HG02642 (cell line): Measurements from ENCODE around the gene CDH8.
"Not testable (repeated sequence)": the region's sequence is repeated elsewhere in the genome, so short reads cannot be mapped to it uniquely, and the experiment has no call there.

Experiments used
- ATAC-seq: cut with Tn5 transposase; IDR thresholded peaks from one replicate; pipeline ENCODE4 v1.9.1; 2021; ENCODE audit warnings: mild to moderate bottlenecking; ENCODE audit not compliant: unreplicated experiment, poor library complexity

Gene CDH8

GRCh38 chr16:61877436-61877835 lies 158.8 kb downstream of the CDH8 start:
- no peak for ATAC-seq

DNA sequence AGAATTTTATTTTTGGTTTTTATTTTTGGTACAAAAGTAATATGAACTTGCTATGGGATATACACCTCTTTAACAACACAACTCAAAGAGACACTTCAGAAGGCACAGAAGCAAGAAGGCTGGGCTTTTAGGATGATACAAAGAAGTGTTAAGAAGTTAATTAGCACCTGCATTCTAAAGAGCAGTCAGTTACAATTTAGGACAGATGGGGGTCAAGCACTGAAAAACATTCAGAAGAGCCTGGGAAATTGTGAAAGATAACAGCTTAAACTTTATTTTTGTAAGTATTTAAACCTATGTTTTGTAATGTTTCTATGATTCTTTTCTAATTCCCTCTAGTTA lies 163.5 kb downstream of the CDH8 start:
- ATAC-seq: no peak

- no peak for ATAC-seq
Measured at GRCh38 chr16:61871837-61872777, 164.1 kb downstream of the CDH8 start.

GRCh38 chr16:61862221-61863155 lies 173.8 kb downstream of the CDH8 start:
- ATAC-seq: no peak

DNA sequence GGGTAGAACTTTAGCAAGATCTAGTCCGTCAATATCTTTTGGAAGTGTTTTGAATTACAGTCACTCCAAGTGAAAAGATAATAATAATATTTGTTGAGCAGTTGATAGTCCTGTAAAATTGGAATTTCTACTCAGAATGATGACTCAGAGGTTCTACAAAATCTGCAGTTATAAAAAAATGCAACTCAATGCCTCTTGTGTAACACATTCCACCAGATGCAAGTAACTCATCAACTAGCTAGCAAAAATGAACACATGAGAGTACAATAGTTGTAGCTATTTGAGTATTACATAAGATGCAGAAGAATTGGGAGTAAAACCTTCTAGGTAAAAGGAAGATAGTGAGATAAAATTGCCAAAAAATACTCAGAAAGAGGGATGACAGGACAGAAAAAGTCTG lies 177.2 kb downstream of the CDH8 start:
- ATAC-seq: no peak

DNA sequence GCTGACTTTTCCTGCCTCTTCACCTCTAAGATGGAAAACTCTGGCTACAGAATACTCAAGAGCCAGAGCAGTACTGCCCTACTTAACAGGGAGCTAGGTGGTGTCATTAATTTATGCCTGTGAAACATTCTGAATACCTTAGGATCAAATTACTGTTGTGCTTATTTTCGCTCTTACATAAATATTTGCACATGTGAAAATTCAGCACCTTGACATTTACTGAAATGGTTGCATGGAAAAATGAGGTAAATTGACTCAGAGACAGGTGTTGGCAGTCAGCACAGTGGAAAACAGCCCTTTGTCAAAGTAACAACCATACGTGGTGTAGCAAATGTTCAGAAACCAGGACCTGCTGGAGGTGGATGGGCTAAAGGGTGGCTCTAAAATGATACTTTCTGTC lies 193.6 kb downstream of the CDH8 start:
- ATAC-seq: no peak

DNA sequence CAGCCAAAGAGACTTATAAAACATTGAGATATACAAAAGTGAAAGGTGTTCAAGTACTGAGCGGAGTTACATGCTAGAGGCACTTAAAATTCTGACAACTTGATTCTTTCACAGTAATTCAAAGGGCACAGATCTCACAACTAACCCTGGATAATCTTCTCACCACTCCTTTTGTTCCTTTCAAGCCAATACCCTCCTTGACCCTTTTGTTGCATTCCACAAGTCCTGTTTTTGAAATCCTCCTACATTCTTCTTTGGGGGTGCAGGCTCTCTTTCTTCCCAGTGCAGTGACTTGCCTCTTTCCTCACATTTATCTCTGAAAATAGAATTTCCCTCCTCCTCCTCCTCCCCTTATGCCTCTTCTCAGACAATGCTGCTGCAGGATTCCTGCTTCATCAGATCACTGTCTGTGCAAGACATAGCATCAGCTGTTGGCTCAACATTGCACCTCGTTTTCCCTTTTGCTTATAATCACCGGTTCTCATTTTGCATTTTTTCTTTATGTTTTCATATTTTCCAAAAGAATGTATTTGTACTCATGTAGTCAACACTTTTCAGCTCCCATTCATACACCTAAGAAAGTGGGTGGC lies 199.3 kb downstream of the CDH8 start:
- ATAC-seq: no peak

DNA sequence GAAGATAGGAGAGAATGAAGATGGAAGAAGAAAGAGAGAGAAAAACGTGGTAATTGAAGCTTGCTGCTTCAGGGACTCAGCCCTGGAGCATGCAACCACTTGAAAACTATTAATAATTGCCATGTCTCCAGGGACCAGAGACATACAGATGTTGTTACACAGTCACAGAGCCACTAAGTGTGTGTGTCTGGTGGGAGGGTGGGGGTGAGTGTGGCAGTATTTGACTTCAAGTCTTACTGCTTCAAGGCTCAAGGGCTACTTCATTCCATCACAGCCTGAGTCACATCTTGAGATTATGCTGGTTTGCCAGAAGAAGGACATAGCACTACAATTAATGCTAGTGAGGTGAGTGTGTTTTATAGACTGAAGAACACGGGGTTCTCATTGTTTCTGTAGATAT lies 202.2 kb downstream of the CDH8 start:
- ATAC-seq: no peak

- ATAC-seq: no peak
Measured at GRCh38 chr16:61831351-61831917, 204.8 kb downstream of the CDH8 start.

GRCh38 chr16:61829631-61830030 lies 206.6 kb downstream of the CDH8 start:
- ATAC-seq: no peak

DNA sequence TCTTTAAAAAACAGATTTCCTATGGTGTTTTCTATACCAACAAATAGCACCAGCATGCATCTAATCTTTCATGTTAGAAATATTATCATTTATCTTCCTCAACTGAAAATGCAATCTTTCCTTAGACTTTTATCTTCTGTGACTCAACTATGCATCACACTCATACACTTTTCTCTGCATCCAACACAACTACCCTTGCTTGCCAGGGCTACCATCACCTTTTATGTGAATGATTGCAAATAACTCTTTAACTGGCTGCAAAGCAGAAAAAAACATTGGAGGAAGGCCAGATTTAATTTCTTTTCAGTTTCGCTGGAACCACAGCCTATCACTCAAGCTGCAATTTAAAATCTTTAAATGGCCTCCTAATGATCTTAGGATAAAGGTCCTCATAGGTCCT lies 212.9 kb downstream of the CDH8 start:
- no peak for ATAC-seq

DNA sequence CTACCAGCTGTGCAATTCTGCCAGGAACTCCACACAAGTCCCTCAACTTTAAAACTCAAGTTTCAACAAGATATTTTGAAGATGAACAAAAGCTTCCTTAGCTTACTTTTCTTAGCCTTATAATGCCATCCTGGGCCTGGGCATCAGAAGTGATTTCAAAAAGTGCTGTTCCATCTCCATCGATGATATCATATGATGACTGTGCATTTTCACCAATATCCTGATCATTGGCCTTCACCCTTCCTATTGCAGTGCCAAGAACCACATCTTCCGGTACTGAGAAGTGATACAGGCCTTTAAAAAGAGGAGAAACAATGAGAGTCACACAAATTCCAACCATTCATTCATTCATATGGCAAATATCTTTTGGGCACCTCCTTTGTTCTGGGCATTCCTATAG lies 215.4 kb downstream of the CDH8 start:
- ATAC-seq: no peak

DNA sequence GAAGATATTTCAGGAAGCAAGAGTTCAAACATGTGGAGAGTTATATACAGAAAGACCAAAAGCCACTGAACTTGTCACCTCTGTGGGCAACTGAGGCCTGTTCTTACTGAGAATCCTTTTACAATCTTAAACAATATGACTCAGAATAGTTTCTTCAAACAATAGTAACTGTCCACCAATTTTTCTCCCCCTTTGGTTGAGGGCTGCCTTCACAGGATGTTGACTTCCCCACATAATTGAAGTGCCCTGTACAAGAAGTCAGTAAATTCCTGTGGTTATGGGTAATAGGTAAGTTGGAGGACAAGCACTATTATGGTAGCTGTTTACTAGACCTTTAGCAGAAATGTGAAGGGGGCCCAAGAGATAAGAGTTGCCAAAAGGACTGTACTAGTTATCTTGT lies 215.8 kb downstream of the CDH8 start:
- ATAC-seq: no peak

DNA sequence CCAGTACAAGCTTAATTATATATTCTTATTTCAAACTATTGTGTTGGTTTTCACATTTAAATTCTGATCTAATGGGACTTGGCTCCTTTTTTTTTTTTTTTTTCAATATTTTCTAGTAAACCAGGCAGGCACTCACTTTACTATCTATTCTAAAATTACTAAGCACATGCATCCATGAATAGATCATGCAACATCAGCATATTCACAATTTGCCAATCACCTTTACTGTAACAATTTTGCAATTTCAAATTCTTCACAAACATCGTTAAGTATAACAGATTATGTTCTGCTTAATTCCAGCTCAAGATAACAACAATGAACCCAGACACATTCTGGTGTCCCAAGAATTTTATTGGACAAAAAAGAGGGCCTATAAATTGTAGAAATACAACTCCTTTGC lies 217.4 kb downstream of the CDH8 start:
- no peak for ATAC-seq

- ATAC-seq: no peak
Measured at GRCh38 chr16:61817583-61818278, 218.5 kb downstream of the CDH8 start.

GRCh38 chr16:61814726-61815347 lies 221.4 kb downstream of the CDH8 start:
- ATAC-seq: no peak

GRCh38 chr16:61813339-61813738 lies 222.9 kb downstream of the CDH8 start:
- ATAC-seq: no peak

DNA sequence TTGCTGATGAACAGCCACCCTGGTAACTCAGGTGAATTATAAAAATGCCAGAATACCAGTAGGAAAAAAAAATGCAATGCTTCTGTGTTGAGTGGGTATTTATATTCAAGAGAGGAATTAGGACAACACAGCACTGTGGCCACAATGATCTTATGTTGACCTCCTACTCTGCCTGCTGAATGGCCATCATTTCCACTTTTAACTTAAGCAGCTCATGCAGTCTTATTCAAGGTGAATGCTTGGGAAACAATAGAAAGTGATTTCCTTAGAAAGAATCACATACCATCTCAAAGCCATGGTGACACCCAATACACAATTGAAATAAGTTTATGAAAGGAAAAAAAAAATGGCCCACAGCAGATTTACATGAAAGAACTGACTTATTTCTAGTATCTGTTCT lies 224.0 kb downstream of the CDH8 start:
- ATAC-seq: no peak

GRCh38 chr16:61807551-61807950 lies 228.7 kb downstream of the CDH8 start:
- no peak for ATAC-seq

DNA sequence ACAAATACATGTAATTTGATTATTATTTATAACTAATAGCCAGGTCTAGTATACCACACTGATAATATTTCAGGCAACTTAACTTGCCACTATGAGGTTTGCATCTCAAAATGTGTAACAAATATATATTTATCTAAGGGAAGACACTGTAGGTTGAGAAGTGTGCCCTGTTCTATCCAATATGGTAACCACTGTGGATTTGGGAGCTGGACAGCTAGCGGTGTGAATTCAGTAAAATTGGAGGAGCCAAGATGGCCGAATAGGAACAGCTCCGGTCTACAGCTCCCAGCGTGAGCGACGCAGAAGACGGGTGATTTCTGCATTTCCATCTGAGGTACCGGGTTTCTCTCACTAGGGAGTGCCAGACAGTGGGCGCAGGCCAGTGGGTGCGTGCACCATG lies 235.0 kb downstream of the CDH8 start:
- not testable (repeated sequence) for ATAC-seq
